ENCODE results near the gene TIMM13.
A peak's percentile ranks its signal among the peaks of the same experiment; 100 is the strongest.
"Not testable (repeated sequence)": the region's sequence is repeated elsewhere in the genome, so short reads cannot be mapped to it uniquely, and the experiment has no call there.

Gene TIMM13

GRCh38 chr19:2413629-2414028 lies 13.8 kb downstream of the TIMM13 start:
- no peak for DNase-seq (ENCODE audit: low spot score)

DNA sequence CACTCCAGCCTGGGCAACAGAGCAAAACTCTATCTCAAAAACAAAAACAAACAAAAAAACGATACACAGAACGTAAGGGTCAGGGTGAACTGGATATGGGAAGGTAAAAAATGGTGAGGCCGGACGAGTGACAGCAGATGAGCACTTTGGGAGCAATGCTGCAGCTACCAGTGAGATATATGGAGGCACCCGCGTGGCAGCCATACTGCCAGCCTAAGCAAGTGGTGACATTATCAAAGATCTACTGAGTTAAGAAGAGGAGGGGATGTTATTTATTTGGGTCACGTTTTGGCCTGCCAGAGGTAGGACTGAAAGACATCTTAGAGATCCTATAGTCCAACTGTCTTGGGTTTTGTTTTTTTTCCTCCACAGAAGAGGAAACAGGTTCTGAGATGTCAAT lies 14.2 kb downstream of the TIMM13 start:
- DNase-seq (ENCODE audit: low spot score) = no peak

GRCh38 chr19:2412449-2412848 lies 14.9 kb downstream of the TIMM13 start:
- DNase-seq (ENCODE audit: low spot score) = no peak

DNA sequence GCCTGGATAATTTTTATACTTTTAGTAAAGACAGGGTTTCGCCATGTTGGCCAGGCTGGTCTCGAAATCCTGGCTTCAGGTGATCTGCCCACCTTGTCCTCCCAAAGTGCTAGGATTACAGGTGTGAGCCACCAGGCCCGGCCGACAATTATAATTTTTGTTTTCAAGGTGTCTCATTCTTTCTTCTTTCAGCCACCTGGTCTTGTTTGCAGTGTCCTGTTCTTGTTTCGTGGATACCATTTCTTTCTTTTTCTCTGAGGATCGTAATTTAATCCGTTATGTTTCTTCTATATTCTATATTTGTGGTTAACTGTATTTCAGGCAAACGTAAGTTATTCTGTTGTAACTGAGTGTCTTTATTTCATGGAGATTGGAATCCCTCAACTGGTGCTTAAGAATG lies 15.7 kb downstream of the TIMM13 start:
- DNase-seq (ENCODE audit: low spot score) = no peak

GRCh38 chr19:2410023-2410422 lies 17.4 kb downstream of the TIMM13 start:
- DNase-seq (ENCODE audit: low spot score) = no peak

- DNase-seq (ENCODE audit: low spot score) = no peak
Observed at GRCh38 chr19:2409352-2409912, 18.0 kb downstream of the TIMM13 start.

GRCh38 chr19:2408247-2408646 lies 19.1 kb downstream of the TIMM13 start:
- no peak for DNase-seq (ENCODE audit: low spot score)

GRCh38 chr19:2399582-2399981 lies 27.8 kb downstream of the TIMM13 start:
- DNase-seq (ENCODE audit: low spot score) = no peak

- DNase-seq (ENCODE audit: low spot score) = no peak
Observed at GRCh38 chr19:2398735-2399305, 28.6 kb downstream of the TIMM13 start.

- DNase-seq (ENCODE audit: low spot score) = not testable (repeated sequence)
Observed at GRCh38 chr19:2397173-2397572, 30.2 kb downstream of the TIMM13 start.

GRCh38 chr19:2395293-2395829 lies 32.0 kb downstream of the TIMM13 start:
- DNase-seq (ENCODE audit: low spot score) = not testable (repeated sequence)

GRCh38 chr19:2394442-2395292 lies 32.7 kb downstream of the TIMM13 start:
- no peak for DNase-seq (ENCODE audit: low spot score)

DNA sequence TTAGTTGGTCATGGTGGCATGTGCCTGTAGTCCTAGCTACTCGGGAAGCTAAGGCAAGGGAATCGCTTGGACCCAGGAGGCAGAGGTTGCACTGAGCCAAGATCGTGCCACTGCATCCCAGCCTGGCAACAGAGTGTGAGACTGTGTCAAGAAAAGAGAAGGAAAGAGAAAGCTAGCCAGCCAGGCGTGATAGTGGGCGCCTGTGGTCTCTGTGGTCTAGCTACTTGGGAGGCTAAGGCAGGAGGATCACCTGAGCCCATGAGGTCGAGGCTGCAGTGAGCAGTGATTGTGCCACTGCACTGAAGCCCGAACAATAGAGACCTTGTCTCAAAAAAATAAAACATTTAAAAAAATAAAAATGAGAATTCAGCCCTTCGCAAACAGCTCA lies 33.3 kb downstream of the TIMM13 start:
- no peak for DNase-seq (ENCODE audit: low spot score)

- not testable (repeated sequence) for DNase-seq (ENCODE audit: low spot score)
Observed at GRCh38 chr19:2392899-2393298, 34.5 kb downstream of the TIMM13 start.

- no peak for DNase-seq (ENCODE audit: low spot score)
Observed at GRCh38 chr19:2392366-2392765, 35.0 kb downstream of the TIMM13 start.

DNA sequence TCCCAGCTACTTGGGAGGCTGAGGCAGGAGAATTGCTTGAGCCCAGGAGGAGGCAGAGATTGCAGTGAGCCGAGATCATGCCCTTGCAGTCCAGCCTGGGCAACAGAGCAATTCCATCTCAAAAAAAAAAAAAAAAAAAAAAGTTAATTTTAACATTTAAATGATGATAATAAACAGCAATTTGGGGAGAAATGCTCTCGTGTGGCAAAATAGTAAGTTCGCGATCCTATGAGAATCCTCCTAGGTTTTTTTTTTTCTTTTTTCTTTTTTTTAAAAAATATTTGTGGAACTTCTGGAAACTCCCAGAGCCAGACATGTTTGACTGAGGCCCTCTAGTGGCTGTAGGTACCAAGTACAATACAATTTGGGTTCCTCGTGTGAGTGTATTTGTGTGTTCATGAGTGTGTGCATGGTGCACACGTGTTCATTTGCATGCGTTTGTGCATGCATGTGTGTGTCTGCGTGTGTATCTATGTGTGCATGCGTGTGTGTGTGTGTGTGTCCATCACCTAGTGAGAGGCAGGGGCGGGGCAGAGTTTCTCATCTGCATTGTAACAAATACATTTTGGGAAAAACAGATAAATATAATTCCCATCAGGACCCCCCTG lies 36.2 kb downstream of the TIMM13 start:
- peak; percentile 69 for DNase-seq (ENCODE audit: low spot score)

DNA sequence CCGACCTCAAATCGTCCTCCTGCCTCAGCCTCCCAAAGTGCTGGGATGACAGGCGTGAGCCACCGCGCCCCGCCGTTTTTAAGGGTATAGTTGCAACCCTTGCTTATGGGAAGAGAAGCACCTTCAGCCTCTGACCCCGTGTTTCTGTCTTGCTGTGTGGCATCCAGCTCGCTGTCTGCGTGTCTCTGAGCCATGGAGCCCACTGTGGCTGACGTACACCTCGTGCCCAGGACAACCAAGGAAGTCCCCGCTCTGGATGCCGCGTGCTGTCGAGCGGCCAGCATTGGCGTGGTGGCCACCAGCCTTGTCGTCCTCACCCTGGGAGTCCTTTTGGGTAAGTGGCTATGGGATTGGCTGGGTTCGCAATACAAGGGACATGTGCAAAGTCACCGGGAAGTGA lies 37.8 kb downstream of the TIMM13 start:
- DNase-seq (ENCODE audit: low spot score) = no peak

DNA sequence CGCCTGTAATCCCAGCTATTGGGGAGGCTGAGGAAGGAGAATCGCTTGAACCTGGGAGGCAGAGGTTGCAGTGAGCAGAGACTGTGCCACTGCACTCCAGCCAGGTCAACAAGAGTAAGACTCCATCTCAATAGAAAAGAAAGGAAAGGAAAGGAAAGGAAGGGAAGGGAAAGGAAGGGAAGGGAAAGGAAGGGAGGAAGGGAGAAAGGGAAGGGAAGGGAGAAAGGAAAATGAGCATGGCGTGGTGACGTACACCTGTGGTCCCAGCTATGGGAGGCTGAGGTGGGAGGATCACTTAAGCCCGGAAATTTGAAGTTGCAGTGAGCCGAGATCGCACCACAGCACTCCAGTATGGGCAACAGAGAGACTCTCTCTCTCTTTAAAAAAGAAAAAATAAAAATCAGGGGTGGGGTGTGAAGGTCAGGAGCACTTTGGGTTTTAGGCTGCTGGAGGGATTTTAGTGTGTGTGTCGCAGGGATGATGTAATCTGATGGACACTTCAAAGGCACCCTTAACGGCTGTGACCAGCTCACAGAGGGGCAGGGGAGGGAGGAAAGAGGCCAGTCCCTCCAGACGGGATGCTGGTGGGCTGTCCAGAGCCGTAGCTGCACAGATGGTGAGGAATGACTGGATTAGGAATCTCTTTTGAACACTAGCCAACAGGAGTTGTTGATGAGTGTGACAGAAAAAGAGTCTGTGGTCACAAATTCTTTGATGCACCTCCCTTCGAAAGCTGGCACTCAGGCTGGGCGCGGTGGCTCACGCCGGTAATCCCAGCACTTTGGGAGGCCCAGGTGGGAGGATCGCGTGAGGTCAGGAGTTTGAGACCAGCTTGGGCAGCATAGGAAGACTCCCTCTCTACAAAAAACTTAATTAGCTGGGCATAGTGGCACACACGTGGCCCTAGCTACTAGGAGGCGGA lies 39.8 kb downstream of the TIMM13 start:
- DNase-seq (ENCODE audit: low spot score) = no peak

DNA sequence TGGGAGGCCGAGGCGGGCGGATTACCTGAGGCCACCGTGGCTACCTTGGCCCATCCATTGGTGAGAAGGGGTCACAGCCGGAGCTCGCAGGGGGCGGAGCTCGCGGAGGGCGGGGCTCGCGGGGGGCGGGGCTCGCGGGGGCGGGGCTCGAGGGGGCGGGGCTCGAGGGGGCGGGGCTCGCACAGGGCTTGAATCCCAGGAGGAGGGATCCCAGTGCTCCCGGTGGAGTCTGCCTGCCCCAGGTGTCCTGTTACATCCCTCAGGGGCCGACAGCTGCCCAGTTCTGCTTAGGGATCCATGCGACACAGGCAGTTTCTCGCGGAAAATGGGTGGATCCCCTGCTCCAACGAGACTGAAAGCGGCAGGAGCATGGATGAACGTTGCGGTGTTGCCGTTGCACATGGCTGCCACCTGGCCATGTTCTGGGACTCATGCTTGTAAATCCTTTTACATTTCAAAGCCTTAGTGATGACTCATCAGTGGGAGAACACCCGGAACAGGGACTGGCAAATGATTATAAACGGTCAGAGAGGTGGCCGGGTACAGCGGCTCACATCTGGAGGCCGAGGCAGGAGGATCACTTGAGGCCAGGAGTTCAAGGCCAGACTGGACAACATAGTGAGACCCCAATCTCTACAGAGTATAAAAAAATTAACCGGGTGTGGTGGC lies 42.2 kb downstream of the TIMM13 start:
- no peak for DNase-seq (ENCODE audit: low spot score)

GRCh38 chr19:2382530-2383222 lies 44.7 kb downstream of the TIMM13 start:
- no peak for DNase-seq (ENCODE audit: low spot score)
